GM12878 (cell line): ENCODE data around the gene PCAT6. TPM values are rescaled to one million over a fixed set of nuclear protein-coding genes. Genes with fewer than 3 reads are reported as not detected.

Experiments
- ATAC-seq: fragments of 200-7000 bp; cut with Tn5 transposase; 3 replicates; pipeline ENCODE4 v1.9.1; 2020; ENCODE audit warnings: mild to moderate bottlenecking, moderate library complexity
- BruUV-seq: library from RNA; stranded (reverse); fragments of 400-500 nt; replicated peaks from 2 replicates; lab custom pipeline; 2021; lab: Mats Ljungman, UMichigan
- CTCF ChIA-PET: fragments of 300-600 bp; sonication (Branson Sonifier 250); formaldehyde crosslinking; extraction: SDS; loops from one replicate; lab custom pipeline; 2021; ENCODE audit warnings: inconsistent platforms; lab: Yijun Ruan, JAX
- POLR2A ChIA-PET: fragments of 350-600 bp; formaldehyde crosslinking; extraction: SDS; loops from one replicate; lab custom pipeline; 2021; ENCODE audit warnings: inconsistent platforms; lab: Charles Lee
- RAD21 ChIA-PET: fragments of 300-600 bp; sonication (Branson Sonifier 250); formaldehyde crosslinking; loops from one replicate; lab custom pipeline; 2023; ENCODE audit warnings: antibody characterized with exemption; ENCODE audit not compliant: unreplicated experiment; lab: Charles Lee
- SMC1A ChIA-PET: fragments of 300-600 bp; sonication (Branson Sonifier 250); formaldehyde crosslinking; loops from one replicate; lab custom pipeline; 2023; ENCODE audit not compliant: unreplicated experiment, uncharacterized antibody; lab: Charles Lee
- DNase-seq: peaks from one replicate; pipeline ENCODE4 v3.0.0-alpha.2; 2011; ENCODE audit warnings: low read depth, low spot score
- FAIRE-seq: peaks from 3 replicates; lab custom pipeline; 2011; peaks lifted over from hg19 to GRCh38; lab: Jason Lieb, UNC
- H2AFZ ChIP-seq: 2 replicates; pipeline ENCODE4 v1.6.0; 2011; ENCODE audit warnings: low read depth, low read length, control low read depth; ENCODE audit not compliant: control insufficient read depth
- H3K27ac ChIP-seq: 2 replicates; pipeline ENCODE4 v1.5.1; 2011; ENCODE audit warnings: control low read depth; ENCODE audit not compliant: control insufficient read depth, insufficient read depth
- H3K27me3 ChIP-seq, 2 experiments: replicated peaks in 1 of 2; 2 replicates each; pipeline versions ENCODE4 v1.6.0 to v1.6.1; 2011; ENCODE audit warnings: low read length in 1 of 2; ENCODE audit not compliant: control insufficient read depth in 2 of 2, insufficient read depth in 2 of 2
- H3K36me3 ChIP-seq, 2 experiments: 2 replicates each; pipeline ENCODE4 v1.5.1; 2011; ENCODE audit warnings: low read length in 1 of 2; ENCODE audit not compliant: control insufficient read depth in 2 of 2, insufficient read depth in 2 of 2
- H3K4me1 ChIP-seq: 2 replicates; pipeline ENCODE4 v1.6.1; 2011; ENCODE audit warnings: mild to moderate bottlenecking, low read length, moderate library complexity, mixed read lengths; ENCODE audit not compliant: control insufficient read depth, insufficient read depth
- H3K4me2 ChIP-seq: 2 replicates; pipeline ENCODE4 v1.6.0; 2011; ENCODE audit warnings: control low read depth; ENCODE audit not compliant: control insufficient read depth, insufficient read depth
- H3K4me3 ChIP-seq: fragments of 200-600 bp; sonication (generic); 2 replicates; pipeline ENCODE4 v1.5.1; 2016
- H3K79me2 ChIP-seq: 2 replicates; pipeline ENCODE4 v1.6.0; 2011; ENCODE audit warnings: low read length; ENCODE audit not compliant: control insufficient read depth, insufficient read depth
- H3K9ac ChIP-seq: 2 replicates; pipeline ENCODE4 v1.8.0; 2011; ENCODE audit warnings: low read length, control low read depth, mixed read lengths; ENCODE audit not compliant: control insufficient read depth, insufficient read depth
- H3K9me3 ChIP-seq: replicated peaks from 3 replicates; pipeline ENCODE4 v1.5.1; 2011; ENCODE audit warnings: mild to moderate bottlenecking, low read length; ENCODE audit not compliant: control insufficient read depth, insufficient read depth
- H4K20me1 ChIP-seq: 2 replicates; pipeline ENCODE4 v1.6.0; 2011; ENCODE audit not compliant: control insufficient read depth, insufficient read depth
- ESRRA ChIP-seq: IDR thresholded peaks from 2 replicates; pipeline ENCODE4 v1.6.1; 2012; ENCODE audit warnings: mild to moderate bottlenecking, low read length, improper control_type of control experiment
- KLF5 ChIP-seq: fragments of 450-650 bp; IDR thresholded peaks from 2 replicates; pipeline ENCODE4 v1.6.1; 2014; ENCODE audit warnings: mild to moderate bottlenecking; ENCODE audit not compliant: partially characterized antibody
- RELA ChIP-seq: fragments of 450-650 bp; IDR thresholded peaks from 2 replicates; pipeline ENCODE4 v1.8.0; 2014; ENCODE audit warnings: borderline replicate concordance; ENCODE audit not compliant: partially characterized antibody
- SPI1 ChIP-seq: IDR thresholded peaks from 2 replicates; pipeline ENCODE4 v1.6.1; 2011; ENCODE audit warnings: low read depth, mild to moderate bottlenecking, low read length, moderate library complexity, borderline replicate concordance; ENCODE audit not compliant: insufficient read depth
- YBX1 ChIP-seq: fragments of 450-650 bp; IDR thresholded peaks from 2 replicates; pipeline ENCODE4 v1.6.1; 2016; ENCODE audit warnings: antibody characterized with exemption
- WGBS: methylation state at CpG from one replicate; pipeline ENCODE4 v1.1.6; 2016; ENCODE audit warnings: low lambda C conversion rate; ENCODE audit not compliant: insufficient replicate concordance, insufficient coverage; ENCODE audit errors: missing lambda C conversion rate; 5-methylcytosine and 5-hydroxymethylcytosine counted together
- in situ Hi-C: fragments of 300-500 bp; cut with MboI; formaldehyde crosslinking; loops from 9 replicates; pipeline ENCODE4 v1.14.3; 2018; ENCODE audit warnings: mixed read lengths
- intact Hi-C: fragments of 100-400 bp; cut with micrococcal nuclease; formaldehyde crosslinking; loops from one replicate; pipeline ENCODE4 v1.14.2; 2022; ENCODE audit not compliant: unreplicated experiment
- polyA plus RNA-seq, 11 experiments: library from polyadenylated mRNA; depleted of rRNA in 4 of 11; unstranded in 6 of 11; stranded (reverse) in 5 of 11; fragments of >200 nt; fragmentation: Nextera tagmentation in 4 of 11; fragmentation: Illumina TruSeq in 1 of 11; extraction: Ambion mirVana in 4 of 11; extraction: Trizol in 1 of 11; gene quantifications; 1 replicate in 1 of 11; 2 replicates in 10 of 11; pipeline versions ENCODE4 v1.2.1 to v1.2.3, GENCODE V29; 2011 to 2016; ENCODE audit warnings: inconsistent platforms in 2 of 11, missing spikeins in 2 of 11, low read depth in 1 of 11
- total RNA-seq, 4 experiments: library from RNA; depleted of rRNA in 3 of 4; stranded (reverse); fragments of >200 nt in 3 of 4; fragmentation: Illumina TruSeq in 1 of 4; extraction: Trizol in 1 of 4; gene quantifications; 2 replicates each; pipeline versions ENCODE4 v1.2.1 to v1.2.3, GENCODE V29; 2013 to 2021
- TF ChIP-seq, protein P1 (sequence below): fragments of 450-650 bp; conservative IDR thresholded peaks from 2 replicates; pipeline ENCODE4 v1.6.1; 2017; ENCODE audit warnings: mild to moderate bottlenecking, moderate library complexity

Gene PCAT6
- total and polyA plus RNA-seq, 10 of the 15 experiments (the other 5 are each of a cell fraction or from before 2014, with no cell fraction given) = 0.16 to 0.83 (median 0.48) TPM; not detected in 4

DNA sequence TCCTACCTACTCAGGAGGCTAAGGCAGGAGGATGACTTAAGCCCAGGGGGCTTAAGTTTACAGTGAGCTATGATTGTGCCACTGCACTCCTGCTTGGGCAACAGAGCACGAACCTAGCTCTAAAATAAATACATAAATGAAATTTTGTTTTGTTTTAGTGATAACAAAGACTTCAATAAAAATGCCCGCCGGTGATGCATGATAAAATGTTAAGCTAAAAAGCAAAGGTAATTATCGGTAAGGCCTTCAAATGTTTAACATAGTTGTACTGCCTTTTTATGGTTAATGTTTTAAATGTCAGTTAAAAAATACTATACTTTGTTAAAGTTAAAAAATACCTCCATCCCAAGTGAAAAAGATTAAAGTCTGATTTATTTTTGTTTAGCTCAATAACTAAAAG, 29.6 kb upstream of the PCAT6 start:
- FAIRE-seq (no peak), ATAC-seq (no peak), DNase-seq (no peak)
- no peak for TF ChIP-seq KLF5
- no peak for TF ChIP-seq ESRRA
- no peak for TF ChIP-seq RELA
- no peak for TF ChIP-seq YBX1
- TF ChIP-seq, protein P1, sequence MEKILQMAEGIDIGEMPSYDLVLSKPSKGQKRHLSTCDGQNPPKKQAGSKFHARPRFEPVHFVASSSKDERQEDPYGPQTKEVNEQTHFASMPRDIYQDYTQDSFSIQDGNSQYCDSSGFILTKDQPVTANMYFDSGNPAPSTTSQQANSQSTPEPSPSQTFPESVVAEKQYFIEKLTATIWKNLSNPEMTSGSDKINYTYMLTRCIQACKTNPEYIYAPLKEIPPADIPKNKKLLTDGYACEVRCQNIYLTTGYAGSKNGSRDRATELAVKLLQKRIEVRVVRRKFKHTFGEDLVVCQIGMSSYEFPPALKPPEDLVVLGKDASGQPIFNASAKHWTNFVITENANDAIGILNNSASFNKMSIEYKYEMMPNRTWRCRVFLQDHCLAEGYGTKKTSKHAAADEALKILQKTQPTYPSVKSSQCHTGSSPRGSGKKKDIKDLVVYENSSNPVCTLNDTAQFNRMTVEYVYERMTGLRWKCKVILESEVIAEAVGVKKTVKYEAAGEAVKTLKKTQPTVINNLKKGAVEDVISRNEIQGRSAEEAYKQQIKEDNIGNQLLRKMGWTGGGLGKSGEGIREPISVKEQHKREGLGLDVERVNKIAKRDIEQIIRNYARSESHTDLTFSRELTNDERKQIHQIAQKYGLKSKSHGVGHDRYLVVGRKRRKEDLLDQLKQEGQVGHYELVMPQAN = no peak
- TF ChIP-seq SPI1 = no peak
- RAD21 ChIA-PET = interaction anchor here (1.3 kb wide), 1 partner anchor 29 kb away, joined by 3 read pairs; the partner anchor contains the start of gene PCAT6
- in situ Hi-C loops (no loop called here), intact Hi-C loops (loop anchor here (10.0 kb wide), 1 partner anchor 56 kb away; no protein-coding TSS in a partner anchor)
- no peak overlapping the region for H3K4me2 ChIP-seq
- no peak overlapping the region for H3K9ac ChIP-seq
- H3K79me2 ChIP-seq = no peaks in the 10 kb centered on the region
- SMC1A ChIA-PET = interaction anchor here (0.7 to 2.1 kb wide), 9 partner anchors 9 to 218 kb away, joined by 3 to 9 read pairs (median 5); partner anchors contain the start of gene PCAT6
- no peaks in the 10 kb centered on the region for H4K20me1 ChIP-seq
- no peaks in the 10 kb centered on the region for H3K9me3 ChIP-seq
- no peak overlapping the region for H2AFZ ChIP-seq
- POLR2A ChIA-PET = interaction anchor here (0.6 kb wide), 2 partner anchors 72 to 798 kb away, joined by 4 to 13 read pairs; no protein-coding TSS in a partner anchor
- no peaks in the 10 kb centered on the region for H3K27me3 ChIP-seq
- CTCF ChIA-PET = interaction anchor here (0.6 to 1.8 kb wide), 11 partner anchors 9 to 391 kb away, joined by 3 to 9 read pairs (median 3); no protein-coding TSS in a partner anchor
- BruUV-seq = no TSS peak
- no peaks in the 10 kb centered on the region for H3K36me3 ChIP-seq
- H3K27ac ChIP-seq = no peak overlapping the region
- WGBS = 71% methylated on average over 4 of the region's 4 CpGs
- no peaks in the 10 kb centered on the region for H3K4me1 ChIP-seq
- H3K4me3 ChIP-seq = no peak overlapping the region
